HG03159 (cell line): ENCODE measurements around the gene TSACC.

Experiments
- ATAC-seq: cut with Tn5 transposase; IDR thresholded peaks from one replicate; pipeline ENCODE4 v1.9.1; 2021; ENCODE audit warnings: mild to moderate bottlenecking, moderate library complexity; ENCODE audit not compliant: unreplicated experiment

TSACC gene

DNA sequence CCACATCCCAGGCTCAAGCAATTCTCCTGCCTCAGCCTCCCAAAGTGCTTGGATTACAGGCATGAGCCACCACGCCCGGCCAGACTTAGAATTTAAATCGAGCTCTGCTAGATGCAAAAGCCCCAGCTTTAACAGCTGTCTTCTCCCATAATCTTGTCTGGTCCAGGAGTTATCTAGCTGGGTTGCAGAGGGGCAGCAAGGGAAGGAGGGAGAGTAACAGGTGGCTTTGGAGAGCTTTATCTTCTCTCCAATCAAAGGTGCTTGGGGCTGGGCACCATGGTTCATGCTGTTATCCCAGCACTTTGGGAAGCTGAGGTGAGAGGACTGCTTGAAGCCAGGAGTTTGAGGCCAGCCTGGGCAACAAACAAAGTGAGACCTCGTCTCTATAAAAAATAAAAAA lies 34.5 kb downstream of the TSACC start:
- no peak for ATAC-seq

DNA sequence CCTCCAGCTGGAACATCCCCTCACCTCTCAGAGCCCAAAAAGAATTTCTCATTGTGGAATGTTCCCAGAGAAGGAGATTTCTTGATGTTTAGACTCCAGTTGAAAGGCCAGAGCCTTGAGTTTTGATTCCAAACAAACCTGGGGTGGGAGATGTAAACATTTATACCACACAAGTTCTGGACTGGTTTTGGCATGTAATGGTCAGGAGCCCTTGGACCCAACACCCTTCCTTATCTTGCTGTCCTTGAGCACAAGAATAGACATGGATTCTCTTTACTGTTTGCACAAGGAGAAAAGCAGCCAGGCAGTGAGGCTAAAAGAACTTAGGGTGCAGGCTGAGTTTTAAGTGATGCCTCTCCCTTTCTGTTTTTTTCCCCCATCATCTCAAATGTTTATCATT lies 35.2 kb downstream of the TSACC start:
- ATAC-seq: no peak

DNA sequence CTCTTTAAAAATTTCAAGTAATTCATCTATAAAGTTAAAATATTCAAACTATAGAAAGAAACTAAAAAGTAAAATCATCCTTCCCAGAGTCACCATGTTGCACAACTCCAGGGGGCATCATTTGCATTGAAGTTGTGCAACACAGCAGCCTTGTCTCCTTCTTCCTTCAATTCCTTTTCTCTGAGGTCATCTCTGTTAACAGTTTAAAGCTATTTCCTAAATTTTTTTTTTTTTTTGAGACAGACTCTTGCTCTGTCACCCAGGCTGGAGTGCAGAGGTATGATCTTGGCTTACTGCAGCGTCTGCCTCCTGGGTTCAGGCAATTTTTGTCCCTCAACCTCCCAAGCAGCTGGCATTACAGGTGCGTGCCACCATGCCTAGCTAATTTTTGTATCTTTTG lies 37.8 kb downstream of the TSACC start:
- ATAC-seq: no peak

DNA sequence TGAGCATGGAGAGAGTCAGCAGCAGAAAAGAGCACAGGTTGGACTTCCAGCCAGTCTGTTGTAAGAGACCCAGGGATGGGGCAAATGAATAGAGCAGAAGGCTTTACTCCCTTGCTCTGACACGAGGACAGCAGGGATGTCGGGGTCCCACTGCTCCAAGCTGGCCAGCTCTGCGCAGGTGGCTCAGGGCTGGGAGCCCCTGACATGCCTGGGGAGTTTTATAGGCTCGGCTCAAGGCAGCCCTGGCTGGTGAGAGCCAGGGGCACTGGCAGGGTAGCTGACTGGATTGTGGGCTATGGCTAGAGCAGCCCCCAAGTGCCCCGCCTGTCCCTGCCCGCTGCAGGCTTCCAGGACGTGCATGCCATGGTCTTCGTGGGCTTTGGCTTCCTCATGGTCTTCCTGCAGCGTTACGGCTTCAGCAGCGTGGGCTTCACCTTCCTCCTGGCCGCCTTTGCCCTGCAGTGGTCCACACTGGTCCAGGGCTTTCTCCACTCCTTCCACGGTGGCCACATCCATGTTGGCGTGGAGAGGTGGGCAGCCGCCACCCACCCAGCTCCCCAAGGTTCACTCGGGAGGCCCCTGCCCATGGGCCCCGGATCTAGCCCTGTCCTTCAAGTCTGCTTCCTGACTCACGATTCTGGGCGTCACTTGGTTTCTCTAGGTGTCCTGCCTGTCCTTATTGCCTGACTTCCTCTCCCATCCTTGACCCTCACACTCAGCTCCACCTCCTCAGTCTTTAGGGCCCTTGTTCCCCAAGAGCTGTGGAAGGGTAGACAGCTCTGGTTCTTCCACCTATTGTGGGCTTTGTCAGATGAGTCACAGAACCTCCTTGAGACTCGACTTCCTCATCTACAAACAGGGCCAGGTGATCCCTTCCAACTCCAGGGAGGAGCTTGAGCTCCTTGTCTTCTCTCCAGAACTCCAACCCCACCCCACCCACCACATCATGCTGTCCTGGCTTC lies 38.9 kb downstream of the TSACC start:
- no peak for ATAC-seq

DNA sequence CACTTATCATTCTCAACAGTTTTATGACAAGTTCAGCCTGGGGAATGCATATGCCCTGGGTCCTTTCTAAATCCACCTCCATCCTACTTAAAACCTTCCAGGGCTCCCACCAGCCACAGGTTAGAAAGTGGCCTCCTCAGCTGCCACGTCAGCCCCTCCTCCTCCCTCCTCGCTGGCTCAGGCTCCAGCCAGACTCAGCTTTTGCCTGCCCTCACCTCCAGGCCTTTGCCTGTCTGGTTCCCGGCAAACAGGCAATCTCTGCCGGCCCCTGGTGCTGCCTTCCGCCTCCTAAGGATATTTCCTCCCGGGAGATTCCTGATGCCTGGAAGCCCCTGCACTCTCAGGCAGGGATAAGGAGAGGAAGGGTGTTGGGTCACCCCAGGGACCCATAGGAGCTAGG lies 40.2 kb downstream of the TSACC start:
- no peak for ATAC-seq

DNA sequence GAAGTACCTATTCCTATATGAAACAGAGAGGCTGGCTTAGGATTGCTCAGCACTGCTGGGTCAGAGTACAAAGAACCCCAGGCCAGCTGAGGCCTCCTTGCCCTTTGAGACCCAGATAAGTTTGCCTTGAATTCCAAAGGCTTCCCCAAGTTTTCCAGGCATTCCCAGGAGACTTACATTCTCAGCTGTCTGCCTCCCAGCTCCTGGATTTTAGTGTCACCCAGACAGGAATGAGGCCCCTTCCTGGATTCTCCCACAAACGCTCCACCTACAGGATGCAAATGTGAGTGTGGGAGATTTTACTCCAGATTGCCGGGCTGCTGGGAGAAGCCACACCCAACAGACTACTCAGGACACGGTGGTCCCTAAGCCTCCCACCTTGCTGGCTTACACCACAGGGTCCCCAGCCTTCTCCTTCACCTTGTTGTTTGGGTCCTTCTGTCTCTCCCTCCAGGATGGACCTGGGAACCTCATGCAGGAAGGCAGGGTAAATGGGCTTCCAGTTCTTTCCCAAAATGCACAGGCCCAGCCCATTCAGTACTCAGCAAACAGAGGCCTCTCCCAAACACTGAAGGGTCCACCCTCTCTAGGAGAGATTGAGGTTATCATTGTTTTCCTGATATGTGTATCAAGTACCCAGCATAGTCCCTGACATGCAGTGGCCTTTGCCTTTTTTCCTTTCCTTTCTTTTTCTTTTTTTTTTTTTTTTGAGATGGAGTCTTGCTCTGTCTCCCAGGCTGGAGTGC lies 41.3 kb downstream of the TSACC start:
- no peak for ATAC-seq

DNA sequence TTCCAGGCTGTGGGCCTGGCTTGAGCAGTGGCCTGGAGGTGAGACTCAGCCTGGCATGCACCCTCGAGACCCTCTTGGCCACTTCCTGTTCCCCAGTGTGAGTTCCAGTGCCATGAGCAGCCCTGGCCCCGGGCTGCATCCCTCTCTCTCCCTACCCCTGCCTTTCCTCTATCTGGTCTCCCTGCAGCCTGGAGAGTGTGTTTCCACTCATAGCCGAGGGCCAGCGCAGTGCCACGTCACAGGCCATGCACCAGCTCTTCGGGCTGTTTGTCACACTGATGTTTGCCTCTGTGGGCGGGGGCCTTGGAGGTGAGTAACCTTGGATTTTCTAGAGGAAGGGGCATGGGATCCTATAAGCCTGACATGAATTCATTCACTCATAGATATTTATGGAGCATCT lies 44.2 kb downstream of the TSACC start:
- no peak for ATAC-seq

DNA sequence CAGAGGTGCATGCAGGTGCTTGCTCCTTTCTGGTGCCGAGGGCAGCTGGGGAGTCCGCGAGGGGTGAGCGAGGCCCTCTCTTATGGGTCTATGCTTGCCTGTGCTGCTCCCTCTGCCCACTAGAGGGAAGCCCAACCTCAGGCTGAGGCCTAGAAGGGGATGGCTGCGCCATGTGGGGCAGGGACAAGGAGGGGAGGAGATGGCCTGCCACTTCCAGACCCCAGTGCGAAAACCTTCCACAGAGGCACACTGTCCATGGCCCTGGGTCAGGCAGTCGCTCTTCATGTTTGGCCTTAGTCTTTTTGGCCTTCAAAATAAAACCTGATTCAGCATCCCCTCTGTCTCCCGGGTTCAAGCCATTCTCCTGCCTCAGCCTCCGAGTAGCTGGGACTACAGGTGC lies 44.7 kb downstream of the TSACC start:
- ATAC-seq: peak; percentile 58

DNA sequence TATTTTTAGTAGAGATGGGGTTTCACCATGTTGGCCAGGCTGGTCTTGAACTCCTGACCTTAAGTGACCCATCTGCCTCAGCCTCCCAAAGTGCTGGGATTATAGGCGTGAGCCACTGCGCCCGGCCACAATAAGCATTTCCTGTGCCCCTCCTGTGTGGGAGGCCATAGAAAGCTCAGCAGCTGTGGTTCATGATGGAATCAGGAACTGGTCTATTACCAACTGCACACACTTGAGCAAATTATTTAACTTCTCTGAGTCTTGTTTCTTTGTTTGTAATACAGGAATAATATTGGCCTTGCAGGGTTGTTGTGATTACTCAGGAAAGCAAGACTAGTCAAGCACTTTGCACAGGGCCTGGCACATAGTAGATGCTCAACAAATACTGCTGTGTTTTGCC lies 45.7 kb downstream of the TSACC start:
- ATAC-seq: no peak

DNA sequence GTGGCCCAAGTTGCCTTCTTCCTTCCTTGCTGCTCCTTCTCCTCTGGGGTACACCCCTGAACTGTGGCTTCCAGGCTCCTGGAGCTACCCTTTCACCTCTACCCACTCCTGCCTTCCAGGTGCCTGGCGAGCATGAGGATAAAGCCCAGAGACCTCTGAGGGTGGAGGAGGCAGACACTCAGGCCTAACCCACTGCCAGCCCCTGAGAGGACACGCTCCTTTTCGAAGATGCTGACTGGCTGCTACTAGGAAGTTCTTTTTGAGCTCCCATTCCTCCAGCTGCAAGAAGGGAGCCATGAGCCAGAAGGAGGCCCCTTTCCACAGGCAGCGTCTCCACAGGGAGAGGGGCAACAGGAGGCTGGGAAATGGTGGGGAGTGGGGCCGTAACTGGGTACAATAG lies 46.3 kb downstream of the TSACC start:
- no peak for ATAC-seq

DNA sequence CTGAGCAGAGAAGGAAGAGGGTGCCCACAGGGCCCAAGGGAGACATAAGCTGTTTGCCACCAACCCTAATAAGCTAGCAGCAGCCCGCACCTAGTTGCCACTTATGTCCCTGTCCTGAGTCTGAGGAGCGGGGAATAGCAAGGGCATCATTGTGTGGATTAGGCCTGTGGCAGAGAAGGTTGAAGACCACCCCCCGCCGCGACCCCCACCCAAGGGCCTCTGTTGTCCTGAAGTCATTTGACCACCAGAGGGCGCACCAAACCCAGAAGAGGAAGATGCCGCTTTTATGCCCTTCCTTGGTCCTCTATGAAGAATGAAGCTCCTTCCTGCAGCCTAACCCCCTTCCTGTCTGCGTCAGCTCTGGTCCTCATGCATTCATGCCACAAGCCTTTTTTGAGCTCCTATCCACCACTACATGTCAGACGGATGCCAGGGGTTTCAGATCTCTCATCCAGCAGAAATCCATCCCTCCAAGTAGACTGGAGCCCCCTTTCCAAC lies 47.3 kb downstream of the TSACC start:
- no peak for ATAC-seq

DNA sequence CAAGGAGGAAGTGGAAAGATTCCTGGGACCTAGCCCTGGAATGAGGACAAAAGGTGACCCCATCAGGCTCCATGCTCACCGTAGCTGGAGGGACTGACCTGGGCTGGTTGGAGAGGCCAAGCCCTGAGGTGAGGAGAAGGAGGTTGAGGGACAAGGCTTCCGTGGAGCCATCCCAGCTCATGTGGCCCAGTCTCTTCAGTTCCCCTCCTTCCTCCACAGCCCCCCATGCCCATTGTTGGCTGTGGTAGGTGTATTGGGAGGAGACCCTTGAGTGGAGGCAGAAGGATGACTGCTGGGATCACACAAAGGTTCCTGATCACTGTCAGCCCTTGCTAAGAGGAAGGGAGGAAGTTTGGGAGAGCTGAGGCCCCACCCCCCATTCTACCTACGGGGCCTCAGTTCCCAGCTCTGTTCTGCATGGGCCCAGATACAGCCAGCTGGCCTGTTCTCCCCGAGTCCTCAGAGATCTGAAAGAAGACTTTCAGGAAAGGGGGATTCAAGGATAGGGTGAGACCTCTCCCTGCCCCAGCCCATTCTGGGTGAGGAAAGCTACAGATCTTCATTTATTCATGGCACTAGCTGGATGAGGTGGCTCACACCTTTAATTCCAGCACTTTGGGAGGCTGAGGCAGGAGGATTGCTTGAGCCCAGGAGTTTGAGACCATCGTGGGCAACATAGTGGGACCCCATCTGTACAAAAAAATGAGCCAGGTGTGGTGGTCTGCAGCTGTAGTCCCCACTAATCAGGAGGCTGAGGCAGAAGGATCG lies 48.0 kb downstream of the TSACC start:
- no peak for ATAC-seq

DNA sequence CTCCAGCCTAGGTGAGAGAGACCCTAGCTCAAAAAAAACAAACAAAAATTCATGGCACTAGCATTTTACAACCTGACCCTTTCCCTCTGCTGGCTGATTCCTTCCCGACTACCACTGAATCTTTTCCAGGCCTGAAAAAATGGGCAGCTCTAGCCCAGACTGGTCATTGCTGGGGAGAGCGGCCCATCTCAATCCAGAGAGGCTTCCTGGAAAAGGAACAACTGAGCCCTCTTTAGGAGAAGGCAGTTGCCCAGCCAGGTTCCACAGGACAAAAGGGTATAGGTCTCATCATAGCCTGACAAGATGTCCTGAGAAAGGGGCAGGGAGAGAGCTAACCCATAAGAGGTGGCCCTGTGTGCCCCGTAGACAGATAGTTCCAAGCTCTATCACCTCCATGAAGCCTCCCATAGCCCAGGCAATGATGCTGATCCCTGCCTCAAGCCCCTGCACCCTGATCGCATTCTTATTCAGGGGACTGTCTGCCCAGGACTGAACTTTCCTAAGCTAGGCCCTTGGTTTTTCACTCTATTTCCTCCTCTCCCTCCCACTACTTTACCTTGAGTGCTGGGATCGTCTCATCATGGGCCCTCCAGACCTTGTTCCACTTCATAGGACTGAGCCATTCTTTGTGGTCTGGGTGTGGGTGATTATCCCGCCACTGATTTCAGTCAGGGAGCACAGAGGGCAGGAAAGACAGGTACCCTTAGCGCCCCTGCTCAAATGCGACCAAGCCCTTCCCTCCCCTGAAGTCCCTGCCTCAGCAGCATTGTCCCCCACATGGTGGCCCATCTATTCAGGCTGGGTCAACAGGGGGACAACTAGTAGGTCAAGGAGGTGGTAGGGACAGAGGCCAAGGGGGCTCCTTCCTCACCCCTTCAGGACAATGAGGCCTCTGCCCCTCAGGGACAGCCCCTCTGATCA lies 48.9 kb downstream of the TSACC start:
- ATAC-seq: no peak

DNA sequence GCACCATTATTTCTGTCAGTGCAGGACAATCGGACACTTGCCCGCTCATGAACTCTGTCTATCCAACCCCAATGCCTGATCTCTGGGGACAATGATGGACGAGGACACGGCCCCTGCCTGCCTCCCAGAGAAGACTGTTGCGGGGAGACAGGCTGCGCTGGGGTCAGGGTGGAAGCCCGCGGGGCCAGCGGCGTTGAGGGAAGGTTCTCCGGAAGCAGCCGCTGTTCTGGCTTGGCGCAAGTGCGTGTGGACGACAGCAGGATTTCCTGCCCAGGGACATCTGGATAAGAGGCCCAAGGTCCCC lies 49.5 kb downstream of the TSACC start:
- no peak for ATAC-seq

DNA sequence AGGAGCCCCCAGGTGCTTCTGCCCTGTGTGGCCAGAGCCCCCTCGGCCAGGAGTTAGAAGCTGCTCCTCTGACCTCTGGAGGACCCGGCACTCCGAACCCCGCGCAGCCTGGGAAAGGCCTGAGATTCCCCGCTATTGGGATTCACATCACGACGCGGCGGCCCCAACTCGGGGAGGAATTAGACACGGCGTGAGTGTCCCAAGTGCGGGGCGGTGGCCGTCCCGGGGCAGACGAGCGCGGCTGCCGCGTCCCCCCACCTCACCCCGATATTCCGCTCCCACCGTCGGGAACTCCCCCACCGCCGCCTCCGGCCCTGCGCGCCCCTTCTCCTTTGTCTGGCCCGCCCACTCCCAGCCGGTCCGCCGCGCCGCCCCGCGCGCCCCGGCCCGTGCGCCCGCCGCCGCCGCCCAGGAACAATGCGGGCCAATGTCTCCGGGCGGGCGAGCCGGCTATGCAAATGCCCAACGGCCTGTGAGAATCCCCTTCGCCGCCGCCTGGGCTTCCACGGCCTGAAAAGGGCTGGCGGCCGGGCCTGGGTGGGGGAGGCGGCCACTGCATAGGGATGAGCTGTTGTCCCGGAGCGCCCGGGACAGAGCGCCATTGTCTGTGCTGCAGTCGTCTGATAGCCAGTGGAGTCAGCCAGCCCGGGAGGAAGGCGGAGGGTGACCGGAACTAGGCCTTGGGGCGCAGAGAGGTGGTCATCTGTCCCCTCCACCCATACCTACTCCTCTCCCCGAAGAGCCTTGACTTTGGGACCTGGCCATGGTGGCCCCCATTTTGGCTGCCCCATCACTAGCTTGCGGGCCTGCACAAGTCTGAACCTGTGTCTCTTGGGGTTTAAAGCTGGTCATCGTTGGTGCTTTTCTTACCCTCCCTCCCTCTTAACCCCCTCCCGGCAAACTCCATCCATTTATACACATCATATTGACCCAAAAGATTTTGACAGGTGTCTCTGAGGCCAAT lies 50.1 kb downstream of the TSACC start:
- ATAC-seq: no peak

DNA sequence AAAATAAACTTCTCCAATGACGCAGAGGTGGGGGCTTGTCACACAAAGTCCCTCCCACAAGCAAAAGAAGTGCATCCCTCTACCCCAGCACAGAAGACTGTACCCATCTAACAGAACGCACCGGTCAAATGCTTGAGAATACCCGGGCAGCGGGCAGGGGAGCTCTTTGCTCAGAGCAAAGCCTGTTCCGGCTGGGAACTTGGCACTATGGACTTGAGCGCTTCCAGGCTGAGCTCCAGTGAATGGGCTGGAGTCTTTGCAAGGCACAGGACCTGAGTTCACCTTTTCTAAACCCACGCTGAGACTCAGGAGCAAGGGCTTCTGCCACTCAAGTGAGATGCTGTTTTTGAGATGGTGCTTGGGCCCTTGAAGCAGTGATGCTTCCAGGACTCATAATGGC lies 51.0 kb downstream of the TSACC start:
- ATAC-seq: no peak

DNA sequence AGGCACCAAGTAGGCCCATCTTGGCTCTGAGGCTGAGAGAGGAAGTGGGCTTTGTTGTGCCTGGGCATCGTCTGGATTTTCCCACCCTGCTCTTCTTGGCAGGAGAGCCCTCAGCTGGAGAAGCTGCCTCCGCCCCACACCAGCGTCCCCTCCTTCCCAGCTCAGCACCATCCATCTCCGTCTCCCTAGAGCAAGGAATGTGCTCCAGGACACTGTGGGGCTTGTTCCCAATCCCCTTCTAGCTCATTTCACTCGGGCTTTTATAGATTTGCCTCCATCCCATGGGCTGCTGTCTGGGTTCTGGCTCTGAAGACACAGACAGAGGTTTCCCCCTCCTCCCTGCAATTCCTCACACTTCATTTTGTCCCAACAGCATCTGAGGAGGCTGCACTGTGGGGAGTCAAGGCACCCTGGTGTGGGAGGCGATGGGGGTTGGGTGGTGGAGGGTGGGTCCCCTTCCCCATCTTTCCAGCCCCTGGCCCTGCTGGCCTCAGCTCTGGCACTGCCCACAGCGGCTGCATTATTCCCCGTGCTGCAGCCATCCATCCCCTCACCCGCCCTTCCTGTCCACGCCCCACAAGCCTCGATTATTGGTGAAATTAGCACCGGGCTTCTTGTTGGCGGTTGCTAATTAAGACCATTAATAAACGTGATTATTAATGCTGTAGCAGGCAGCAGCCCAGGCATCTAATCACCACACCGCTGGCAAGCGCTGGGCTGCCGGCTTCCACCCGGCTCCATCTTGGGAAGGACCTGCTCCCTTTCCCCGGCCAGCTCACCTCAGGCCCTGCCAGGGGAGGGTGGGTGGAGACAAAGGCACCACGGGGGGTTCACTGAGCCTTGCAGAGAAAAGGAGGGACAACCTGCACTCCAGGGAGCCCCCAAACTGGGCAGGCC lies 52.4 kb downstream of the TSACC start:
- ATAC-seq: no peak

DNA sequence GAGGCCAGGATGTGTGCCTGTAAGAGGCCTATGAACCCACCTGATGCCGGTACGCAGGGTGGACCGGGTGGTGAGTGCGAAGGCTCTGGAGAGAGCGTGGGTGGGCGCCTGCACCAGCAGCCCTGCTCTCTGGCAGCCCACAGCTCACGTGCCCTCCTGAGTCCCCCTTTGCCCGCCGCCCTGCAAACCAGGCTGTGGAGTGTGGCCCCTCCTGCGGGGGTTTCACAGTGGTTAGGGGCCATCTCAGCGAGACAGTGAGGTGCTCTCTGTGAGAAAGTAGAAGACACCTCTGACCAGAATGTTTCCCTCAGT lies 53.0 kb downstream of the TSACC start:
- no peak for ATAC-seq
